ENCODE results near the gene SLC17A7.

SLC17A7 gene

DNA sequence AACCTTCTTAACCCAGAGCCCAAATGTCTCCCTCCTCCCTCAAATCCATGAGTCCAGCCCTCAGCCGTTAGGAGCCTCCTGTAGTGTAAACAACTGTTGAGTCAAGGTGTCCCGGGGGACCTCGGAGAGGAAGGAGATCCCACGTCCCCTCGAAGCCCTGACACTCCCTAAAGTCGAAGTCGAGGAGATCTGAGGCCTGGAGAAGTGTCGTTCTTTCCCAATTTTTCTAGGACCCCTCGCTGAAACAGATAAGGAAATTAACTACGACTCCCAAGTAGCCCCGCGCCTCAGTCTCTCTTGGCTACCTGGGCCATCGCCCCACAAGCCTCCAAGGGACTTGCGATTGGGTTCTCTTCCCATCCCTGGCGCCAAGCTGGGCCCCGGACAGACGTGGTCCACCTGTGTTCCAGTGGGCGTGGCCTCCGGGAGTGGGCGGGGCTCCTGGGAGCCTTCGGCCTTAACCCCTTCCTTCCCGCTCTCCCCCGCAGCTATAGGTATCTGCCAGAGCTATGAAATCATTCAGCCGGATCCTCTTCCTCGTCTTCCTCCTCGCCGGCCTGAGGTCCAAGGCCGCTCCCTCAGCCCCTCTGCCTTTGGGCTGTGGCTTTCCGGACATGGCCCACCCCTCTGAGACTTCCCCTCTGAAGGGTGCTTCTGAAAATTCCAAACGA is 15.3 kb downstream of the SLC17A7 start:
- DNase-seq = peak; percentile 36

DNA sequence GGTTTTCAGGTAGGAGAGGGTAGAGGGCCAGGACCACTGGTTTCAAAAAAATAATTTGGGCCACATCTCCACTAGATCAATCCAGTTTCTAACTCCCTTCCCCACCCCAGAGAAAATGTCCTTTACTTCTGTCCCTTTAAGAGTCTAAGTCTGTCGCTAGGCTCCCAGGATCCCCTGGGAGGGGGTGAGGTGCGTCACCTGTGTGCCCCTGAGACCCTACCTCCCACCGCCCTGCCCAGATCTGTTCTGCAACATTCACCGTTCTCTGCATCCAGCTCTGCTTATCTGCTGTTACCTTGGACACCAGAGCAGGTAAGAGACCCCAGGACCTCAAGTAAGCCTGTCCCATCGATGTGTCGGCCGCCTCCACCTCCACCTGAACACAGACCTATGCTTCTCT is 16.1 kb downstream of the SLC17A7 start, which contains the start of gene GFY:
Gene GFY (plus strand): TSS at position 211 of the 400 bp plus-strand sequence. CDS start 1,043 bp downstream, outside the sequence.
- DNase-seq = no peak

- no peak for DNase-seq
Observed at GRCh38 chr19:49423985-49424303, 17.4 kb downstream of the SLC17A7 start.

DNA sequence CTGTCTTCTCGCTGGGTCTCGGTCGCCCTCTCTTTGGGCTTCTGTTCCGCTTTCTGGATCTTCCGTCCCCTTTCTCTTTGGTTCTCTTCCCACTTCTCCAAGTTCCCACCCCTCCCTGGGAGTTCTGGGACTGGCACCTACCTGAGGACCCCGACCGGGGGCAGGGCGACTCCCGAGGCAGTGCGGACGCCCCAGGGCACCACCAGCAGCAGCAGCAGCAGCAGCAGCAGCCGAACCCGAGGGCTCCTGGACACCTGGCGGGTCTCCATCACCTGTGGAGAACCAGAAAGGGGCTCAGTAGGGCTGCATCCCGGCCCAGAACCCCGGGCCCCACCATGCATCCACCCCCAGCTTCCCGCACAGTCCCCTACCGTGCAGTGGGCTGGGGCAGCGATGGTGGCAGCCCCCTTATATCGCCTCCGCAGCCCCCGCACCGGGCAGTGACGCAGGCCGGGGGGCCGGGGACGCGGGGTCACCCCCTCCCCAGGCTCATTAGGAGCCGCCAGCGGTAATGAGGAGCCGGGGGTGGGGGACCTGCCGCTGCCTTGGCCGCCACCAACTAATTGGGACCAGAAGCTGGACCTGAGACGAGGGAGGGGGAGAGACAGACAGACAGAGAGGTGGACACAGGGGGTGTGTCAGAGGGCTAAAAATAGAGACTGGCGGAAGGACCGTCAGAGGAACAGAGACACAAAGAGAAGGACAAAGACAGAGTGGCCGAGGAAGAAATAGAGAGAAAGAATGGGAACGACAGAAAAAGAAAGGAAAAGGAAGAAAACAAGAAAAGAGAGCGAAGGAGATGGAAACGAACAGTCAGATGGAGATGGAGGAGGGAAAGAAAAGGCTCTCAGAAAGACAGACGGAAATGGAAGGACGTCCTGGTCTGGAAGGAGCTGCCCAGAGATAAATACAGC is 18.0 kb downstream of the SLC17A7 start, which contains the start of gene PTH2:
Gene PTH2 (minus strand): TSS at position 371 of the 914 bp plus-strand sequence. CDS start 102 bp downstream, at position 269.
- no peak for DNase-seq

- DNase-seq = peak; percentile 30
Observed at GRCh38 chr19:49422407-49423070, 18.8 kb downstream of the SLC17A7 start.

DNA sequence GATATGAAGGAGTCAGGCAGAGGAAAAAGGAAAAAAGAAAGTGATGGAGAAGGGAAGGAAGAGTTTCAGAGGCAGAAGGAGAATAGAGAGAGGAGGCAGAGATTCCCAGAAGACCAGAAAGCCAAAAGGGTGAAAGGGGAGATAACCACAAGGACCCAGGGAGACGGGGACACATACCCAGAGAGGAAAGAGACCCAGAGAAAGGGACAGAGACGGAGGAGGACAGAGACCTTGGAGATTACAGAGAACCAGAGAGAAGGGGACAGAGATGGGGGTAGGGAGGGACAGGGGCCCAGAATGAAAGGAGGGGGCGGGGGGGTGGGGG is 19.5 kb downstream of the SLC17A7 start:
- no peak for DNase-seq

GRCh38 chr19:49421039-49421877 is 20.1 kb downstream of the SLC17A7 start:
- peak; percentile 62 for DNase-seq

DNA sequence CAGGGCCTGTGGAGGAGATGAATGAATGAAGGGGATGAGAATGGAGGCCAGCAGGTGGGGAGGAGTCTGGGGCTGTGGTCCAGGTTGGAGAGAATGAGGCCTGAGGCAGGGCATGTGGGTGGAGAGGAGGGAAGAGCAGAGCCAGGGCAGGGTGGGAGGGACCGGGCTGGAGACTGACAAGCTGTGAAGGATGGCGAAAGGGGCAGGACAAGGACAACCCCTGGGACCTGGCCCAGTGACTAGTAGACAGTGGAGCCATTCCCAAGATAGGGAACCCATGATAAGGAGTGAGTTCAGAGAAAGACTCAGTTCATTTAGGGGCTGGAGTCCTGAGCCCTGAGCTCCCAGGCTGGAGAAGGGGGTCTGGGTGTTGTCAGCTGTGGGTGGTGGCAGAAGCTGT is 21.1 kb downstream of the SLC17A7 start:
- DNase-seq = no peak

DNA sequence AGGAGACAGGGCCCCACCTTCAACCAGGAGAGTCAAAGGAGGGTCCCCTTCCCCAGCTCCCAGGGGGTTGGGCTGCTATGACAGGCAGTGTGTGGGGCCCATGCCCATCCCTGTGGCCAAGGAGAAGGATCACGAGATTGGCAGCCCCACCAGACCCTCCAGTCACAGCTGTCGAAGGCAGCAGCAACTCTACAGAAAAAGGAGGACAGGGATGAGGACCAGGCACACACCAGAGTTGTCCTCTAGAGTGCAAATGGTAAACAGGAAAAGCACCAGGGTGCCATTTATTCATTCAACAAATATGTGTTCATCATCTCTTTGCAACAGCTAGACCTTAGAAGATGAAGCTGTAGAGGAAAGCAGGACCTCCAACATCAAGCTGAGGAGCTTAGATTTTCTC is 22.2 kb downstream of the SLC17A7 start:
- no peak for DNase-seq

- DNase-seq = no peak
Observed at GRCh38 chr19:49418511-49418910, 22.8 kb downstream of the SLC17A7 start.

DNA sequence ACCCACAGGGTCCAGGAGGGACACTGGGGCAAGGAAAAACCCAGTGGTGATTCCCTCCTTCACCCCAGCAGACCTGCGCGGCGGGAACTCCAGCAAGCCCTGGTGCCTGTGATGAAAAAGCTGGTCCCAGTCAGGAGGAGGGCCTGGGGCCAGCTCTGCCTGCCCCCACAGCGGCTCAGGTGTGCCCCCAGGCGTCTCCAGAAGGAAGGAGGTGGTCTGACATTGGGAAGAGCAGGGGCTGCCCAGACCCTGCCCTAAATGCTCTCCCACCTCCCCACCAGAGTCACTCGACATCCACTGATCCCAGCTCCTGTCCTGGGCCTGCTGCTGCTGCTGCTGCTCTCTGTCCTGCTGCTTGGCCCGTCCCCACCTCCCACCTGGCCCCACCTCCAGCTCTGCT is 24.2 kb downstream of the SLC17A7 start:
- DNase-seq = no peak

GRCh38 chr19:49415810-49416200 is 25.5 kb downstream of the SLC17A7 start:
- DNase-seq = no peak

- DNase-seq = no peak
Observed at GRCh38 chr19:49415102-49415809, 26.1 kb downstream of the SLC17A7 start.

DNA sequence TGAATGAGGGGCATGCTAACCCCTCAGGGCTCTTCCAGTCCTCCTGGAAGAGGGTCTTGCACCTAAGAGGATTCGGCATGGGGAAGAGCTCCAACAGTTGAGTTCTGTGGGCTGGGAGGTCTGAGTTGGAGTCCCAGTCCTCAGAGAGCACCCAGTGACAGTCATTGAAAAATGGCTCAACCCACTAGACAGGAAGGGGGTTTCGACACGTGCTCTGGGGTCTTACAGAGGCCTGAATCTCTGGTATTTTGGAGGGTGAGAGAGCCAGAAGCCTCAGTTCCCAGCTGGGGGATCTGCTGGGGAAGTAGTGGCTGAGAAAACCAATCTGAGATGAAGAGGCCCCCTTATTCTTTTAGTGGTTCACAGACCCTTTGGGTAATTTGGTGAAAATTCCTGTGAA is 27.1 kb downstream of the SLC17A7 start:
- DNase-seq = no peak

- DNase-seq = no peak
Observed at GRCh38 chr19:49413348-49413747, 28.0 kb downstream of the SLC17A7 start.

DNA sequence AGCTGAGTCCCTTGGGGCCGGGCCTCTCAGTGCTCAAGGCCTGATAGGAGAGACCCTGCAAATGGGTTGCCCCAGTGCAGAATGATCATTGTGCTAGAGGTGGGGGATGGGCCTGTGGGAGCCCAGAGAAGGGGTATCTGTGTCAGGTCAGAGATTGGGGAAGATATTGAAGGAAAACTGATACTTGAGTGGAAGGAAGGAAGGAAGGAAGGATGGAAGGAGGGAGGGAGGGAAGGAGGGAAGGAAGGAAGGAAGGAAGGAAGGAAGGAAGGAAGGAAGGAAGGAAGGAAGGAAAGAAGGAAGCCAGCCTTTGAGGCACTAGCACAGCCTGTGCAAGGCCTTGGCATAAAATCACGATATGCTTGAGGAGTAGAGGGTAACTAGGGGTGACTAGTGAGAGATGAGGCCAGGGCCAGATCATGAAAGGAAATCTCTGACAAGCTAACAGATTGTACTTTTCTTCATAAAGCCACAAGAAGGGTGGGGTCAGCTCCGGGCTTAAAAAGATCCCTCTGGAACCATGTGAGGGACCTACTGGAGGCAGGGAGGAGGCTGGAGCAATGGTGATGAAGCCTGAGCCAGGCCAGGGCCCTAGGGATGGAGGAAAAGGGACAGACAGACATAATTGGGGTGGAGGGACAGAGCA is 29.5 kb downstream of the SLC17A7 start:
- no peak for DNase-seq

DNA sequence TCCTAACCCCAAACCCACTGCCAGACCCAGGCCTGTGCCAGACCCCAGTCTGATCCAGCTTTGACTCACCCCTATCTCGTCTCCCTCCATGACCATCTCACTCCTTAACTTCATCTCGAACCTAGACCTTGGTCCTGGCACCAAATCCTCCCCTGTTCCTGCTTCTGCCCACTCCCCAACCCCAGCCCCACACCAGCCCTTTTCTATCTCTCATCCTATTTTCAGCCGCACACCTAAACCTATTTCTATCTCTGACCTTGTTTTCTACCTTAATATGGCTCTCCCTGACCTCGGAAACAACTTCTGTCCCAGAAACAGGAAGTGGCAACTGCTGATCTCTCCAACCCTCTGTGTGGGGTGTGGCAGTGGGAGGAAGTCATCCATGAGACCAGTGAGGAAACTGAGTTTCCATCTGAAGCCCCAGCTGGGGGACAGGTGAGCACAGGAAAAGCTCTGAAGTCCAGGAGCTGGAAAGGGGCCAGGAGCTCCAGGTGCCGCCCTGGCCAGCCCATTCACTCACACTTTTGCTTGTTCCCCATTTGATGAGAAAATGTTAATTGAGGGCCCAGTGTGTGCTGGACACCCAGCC is 31.8 kb downstream of the SLC17A7 start:
- peak; percentile 10 for DNase-seq

- DNase-seq = no peak
Observed at GRCh38 chr19:49408816-49409440, 32.4 kb downstream of the SLC17A7 start.

DNA sequence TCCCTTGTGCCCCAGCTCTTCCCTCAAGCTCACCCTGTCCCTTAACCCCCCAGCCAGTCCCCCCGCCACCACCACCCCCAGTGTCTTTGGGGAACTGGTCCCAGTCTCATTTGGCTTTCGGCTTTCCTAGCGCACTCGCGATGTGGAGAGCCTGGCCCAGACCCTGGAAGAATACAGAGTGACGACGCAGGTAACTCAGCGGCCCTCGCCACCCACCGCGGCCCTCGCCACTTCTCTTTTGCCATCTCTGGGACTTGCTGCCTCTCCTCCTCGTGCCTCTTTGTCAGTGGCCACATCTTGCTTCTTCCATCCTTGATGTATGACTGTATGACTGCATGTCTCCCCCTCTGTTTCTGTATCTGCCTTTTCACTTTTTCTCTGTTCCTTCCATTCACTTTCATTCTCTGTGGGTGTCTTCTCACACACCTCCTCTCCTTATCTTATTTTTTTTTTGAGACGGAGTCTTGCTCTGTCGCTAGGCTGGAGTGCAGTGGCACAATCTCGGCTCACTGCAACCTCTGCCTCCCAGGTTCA is 33.8 kb downstream of the SLC17A7 start:
- DNase-seq = no peak

DNA sequence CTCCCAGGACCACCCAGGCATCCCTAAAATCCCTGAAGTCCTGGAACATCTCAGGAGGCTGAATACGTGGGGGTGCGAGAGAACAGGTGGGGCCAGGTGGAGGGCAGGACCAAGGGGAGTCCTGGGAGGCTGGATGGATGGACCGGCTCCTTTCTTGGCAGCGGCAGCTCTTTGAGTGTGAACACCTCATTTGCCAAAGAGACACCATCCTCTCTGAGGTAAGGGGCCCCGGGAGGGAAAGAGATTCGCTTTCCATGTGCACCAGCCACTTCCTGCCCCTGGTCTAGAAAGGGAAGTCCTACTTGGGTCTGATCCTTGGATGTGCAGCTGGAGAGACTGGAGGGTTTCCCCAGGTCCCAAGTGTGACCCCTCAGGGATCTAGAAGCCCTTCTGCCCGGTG is 34.2 kb downstream of the SLC17A7 start:
- DNase-seq = no peak
